Trophoblast cell (in vitro differentiated cells and primary cell): ENCODE data around the gene PDIA6. TPM values are rescaled to one million over a fixed set of nuclear protein-coding genes. Genes with fewer than 3 reads are reported as not detected.
A peak's percentile ranks its signal among the peaks of the same experiment; 100 is the strongest.

Experiments
- DNase-seq, 2 donors: peaks; one replicate each; pipeline ENCODE4 v3.0.0-alpha.2; 2016
- H2AFZ ChIP-seq: 2 replicates; pipeline ENCODE4 v1.6.1; 2013; ENCODE audit warnings: low read length, moderate library complexity, mild to moderate bottlenecking; ENCODE audit not compliant: insufficient read depth, poor library complexity
- H2AK5ac ChIP-seq: 2 replicates; pipeline ENCODE4 v1.6.1; 2013; ENCODE audit warnings: mild to moderate bottlenecking, low read length
- H2BK120ac ChIP-seq: 2 replicates; pipeline ENCODE4 v1.6.1; 2013; ENCODE audit warnings: low read length, mild to moderate bottlenecking, moderate library complexity; ENCODE audit not compliant: insufficient read depth, poor library complexity
- H2BK12ac ChIP-seq: 2 replicates; pipeline ENCODE4 v1.6.1; 2013; ENCODE audit warnings: mild to moderate bottlenecking, low read length, moderate library complexity
- H2BK5ac ChIP-seq: 2 replicates; pipeline ENCODE4 v1.6.1; 2013; ENCODE audit warnings: low read length, low read depth, moderate library complexity, mild to moderate bottlenecking; ENCODE audit not compliant: poor library complexity
- H3K14ac ChIP-seq: 2 replicates; pipeline ENCODE4 v1.6.1; 2013; ENCODE audit warnings: mild to moderate bottlenecking, low read length
- H3K18ac ChIP-seq: 2 replicates; pipeline ENCODE4 v1.6.1; 2013; ENCODE audit warnings: mild to moderate bottlenecking, low read length
- H3K23ac ChIP-seq: 2 replicates; pipeline ENCODE4 v1.6.1; 2013; ENCODE audit warnings: low read length
- H3K27ac ChIP-seq: 2 replicates; pipeline ENCODE4 v1.5.1; 2013; ENCODE audit warnings: low read depth, mild to moderate bottlenecking, inconsistent platforms, low read length, moderate library complexity
- H3K27me3 ChIP-seq: 2 replicates; pipeline ENCODE4 v1.6.1; 2013; ENCODE audit warnings: inconsistent platforms, mild to moderate bottlenecking, low read length, moderate library complexity; ENCODE audit not compliant: insufficient read depth
- H3K36me3 ChIP-seq, 2 experiments: 1 replicate in 1 of 2; 2 replicates in 1 of 2; pipeline ENCODE4 v1.6.1; 2013; ENCODE audit warnings: low read length in 2 of 2, mild to moderate bottlenecking in 2 of 2, moderate library complexity in 1 of 2; ENCODE audit not compliant: insufficient read depth in 2 of 2, control insufficient read depth in 1 of 2
- H3K4ac ChIP-seq: 2 replicates; pipeline ENCODE4 v1.6.1; 2013; ENCODE audit warnings: low read depth, mild to moderate bottlenecking, low read length, moderate library complexity
- H3K4me1 ChIP-seq, 2 experiments: 1 replicate in 1 of 2; 2 replicates in 1 of 2; pipeline ENCODE4 v1.6.1; 2013; ENCODE audit warnings: low read length in 2 of 2, mild to moderate bottlenecking in 2 of 2, moderate library complexity in 1 of 2; ENCODE audit not compliant: insufficient read depth in 2 of 2, control insufficient read depth in 1 of 2
- H3K4me2 ChIP-seq: 2 replicates; pipeline ENCODE4 v1.6.1; 2013; ENCODE audit warnings: inconsistent platforms, mild to moderate bottlenecking, low read length, moderate library complexity
- H3K4me3 ChIP-seq: 2 replicates; pipeline ENCODE4 v1.5.1; 2013; ENCODE audit warnings: mild to moderate bottlenecking, low read depth, low read length, inconsistent platforms
- H3K79me1 ChIP-seq: one replicate; pipeline ENCODE4 v1.6.1; 2013; ENCODE audit warnings: low read length
- H3K79me2 ChIP-seq: 2 replicates; pipeline ENCODE4 v1.6.1; 2013; ENCODE audit warnings: low read length, mild to moderate bottlenecking; ENCODE audit not compliant: control insufficient read depth, insufficient read depth, poor library complexity
- H3K9ac ChIP-seq: 2 replicates; pipeline ENCODE4 v1.6.1; 2013; ENCODE audit warnings: mild to moderate bottlenecking, low read length
- H3K9me3 ChIP-seq: 2 replicates; pipeline ENCODE4 v1.6.1; 2013; ENCODE audit warnings: low read depth, mild to moderate bottlenecking, control low read depth, inconsistent platforms, low read length; ENCODE audit not compliant: insufficient read depth
- H4K12ac ChIP-seq: 2 replicates; pipeline ENCODE4 v1.6.1; 2013; ENCODE audit warnings: low read depth, mild to moderate bottlenecking, low read length, moderate library complexity
- H4K8ac ChIP-seq: 2 replicates; pipeline ENCODE4 v1.6.1; 2013; ENCODE audit warnings: low read depth, mild to moderate bottlenecking, low read length, moderate library complexity
- H4K91ac ChIP-seq: one replicate; pipeline ENCODE4 v1.6.1; 2013; ENCODE audit warnings: low read depth, mild to moderate bottlenecking, low read length, moderate library complexity
- WGBS: extraction: QIAGEN DNeasy Blood & Tissue Kit; methylation state at CpG from one replicate; pipeline ENCODE4 v1.1.7; 2013; ENCODE audit warnings: missing lambda C conversion rate; ENCODE audit not compliant: insufficient read length, insufficient coverage; ENCODE audit errors: extremely low coverage; 5-methylcytosine and 5-hydroxymethylcytosine counted together
- polyA plus RNA-seq: library from polyadenylated mRNA; stranded (reverse); fragments of 200-250 nt; gene quantifications from 2 replicates; pipeline ENCODE4 v1.2.3, GENCODE V29; 2013

The PDIA6 gene
- 459 and 461 TPM in 2 replicates for polyA plus RNA-seq

GRCh38 chr2:10812362-10813162 lies at the start of gene PDIA6:
TSS of gene PDIA6 (minus strand) at chr2:10812785. CDS start at chr2:10812696, 89 bp downstream.
- Histone ChIP-seq H3K27ac (peak within 1 kb of the TSS; percentile 82), H3K9ac (peak within 1 kb of the TSS; percentile 96), H3K79me2 (peaks cover 22% of the 10 kb centered on the region), H3K79me1 (peaks cover 10% of the 10 kb centered on the region), H4K91ac (peak within 1 kb of the TSS; percentile 78), H3K18ac (peak within 1 kb of the TSS; percentile 63), H3K9me3 (no peaks in the 10 kb centered on the region), H4K8ac (peak within 1 kb of the TSS; percentile 91), H2BK120ac (peak within 1 kb of the TSS; percentile 60), H4K12ac (peak within 1 kb of the TSS; percentile 95), H2BK12ac (peak within 1 kb of the TSS; percentile 27), H3K4ac (peak within 1 kb of the TSS; percentile 97), H3K36me3 (peaks cover 2% of the 10 kb centered on the region in 2 experiments), H3K14ac (peak within 1 kb of the TSS; percentile 82), H3K4me3 (peak within 1 kb of the TSS; percentile 95), H3K27me3 (no peaks in the 10 kb centered on the region), H2BK5ac (peak within 1 kb of the TSS; percentile 90), H2AFZ (peak within 1 kb of the TSS; percentile 84), H3K4me1 (peaks cover 6 to 13% of the 10 kb centered on the region in 2 experiments), H3K4me2 (peak within 1 kb of the TSS; percentile 92), H3K23ac (no peak within 1 kb of the TSS), H2AK5ac (no peak within 1 kb of the TSS)
- peak; percentile 95 to 99 for DNase-seq
- no CpG with 5 or more reads among the region's 98 CpGs for WGBS

- Histone ChIP-seq H2BK120ac (no peak overlapping the region), H3K79me1 (no peaks in the 10 kb centered on the region), H3K4me1 (no peaks in the 10 kb centered on the region), H2AK5ac (no peak overlapping the region), H2BK12ac (no peak overlapping the region), H3K14ac (no peak overlapping the region), H3K27ac (no peak overlapping the region), H4K8ac (no peak overlapping the region), H3K4ac (no peak overlapping the region), H3K23ac (no peak overlapping the region), H3K9ac (no peak overlapping the region), H3K18ac (no peak overlapping the region), H3K4me2 (no peak overlapping the region), H3K79me2 (no peaks in the 10 kb centered on the region), H3K4me3 (no peak overlapping the region), H3K9me3 (no peaks in the 10 kb centered on the region), H4K91ac (no peak overlapping the region), H3K27me3 (no peaks in the 10 kb centered on the region), H4K12ac (no peak overlapping the region), H2BK5ac (no peak overlapping the region), H2AFZ (no peak overlapping the region), H3K36me3 (no peaks in the 10 kb centered on the region)
- WGBS: no CpG with 5 or more reads among the region's 10 CpGs
- no peak for DNase-seq
Measured at GRCh38 chr2:10862330-10862729, 49.7 kb upstream of the PDIA6 start.

- no peak overlapping the region for H3K4ac ChIP-seq
Measured at GRCh38 chr2:10861765-10862164, 49.2 kb upstream of the PDIA6 start.

GRCh38 chr2:10860814-10861325 lies 48.3 kb upstream of the PDIA6 start:
- WGBS: no CpG with 5 or more reads among the region's 8 CpGs

More at GRCh38 chr2:10861765-10862164, 49.2 kb upstream of the PDIA6 start:
- no peak overlapping the region for H4K12ac ChIP-seq
- no peak overlapping the region for H4K8ac ChIP-seq
- no peaks in the 10 kb centered on the region for H3K36me3 ChIP-seq
- no peak overlapping the region for H2BK120ac ChIP-seq
- H3K27ac ChIP-seq: no peak overlapping the region
- H3K4me3 ChIP-seq: peak overlapping the region; percentile 4
- H3K9ac ChIP-seq: no peak overlapping the region
- H3K9me3 ChIP-seq: no peaks in the 10 kb centered on the region
- no CpG with 5 or more reads among the region's 5 CpGs for WGBS
- H3K18ac ChIP-seq: no peak overlapping the region
- DNase-seq: no peak
- no peaks in the 10 kb centered on the region for H3K4me1 ChIP-seq
- no peak overlapping the region for H2BK12ac ChIP-seq
- no peaks in the 10 kb centered on the region for H3K79me2 ChIP-seq
- no peak overlapping the region for H3K4me2 ChIP-seq
- no peak overlapping the region for H2AK5ac ChIP-seq
- H4K91ac ChIP-seq: no peak overlapping the region
- H2BK5ac ChIP-seq: no peak overlapping the region
- no peak overlapping the region for H3K23ac ChIP-seq
- no peak overlapping the region for H3K14ac ChIP-seq
- H3K79me1 ChIP-seq: no peaks in the 10 kb centered on the region
- no peaks in the 10 kb centered on the region for H3K27me3 ChIP-seq
- no peak overlapping the region for H2AFZ ChIP-seq

More at GRCh38 chr2:10860814-10861325, 48.3 kb upstream of the PDIA6 start:
- no peaks in the 10 kb centered on the region for H3K79me2 ChIP-seq
- H3K4me2 ChIP-seq: no peak overlapping the region
- no peaks in the 10 kb centered on the region for H3K36me3 ChIP-seq
- no peak overlapping the region for H4K91ac ChIP-seq
- no peak overlapping the region for H2AK5ac ChIP-seq
- no peak overlapping the region for H2BK5ac ChIP-seq
- H4K12ac ChIP-seq: no peak overlapping the region
- H3K4me3 ChIP-seq: no peak overlapping the region
- no peak overlapping the region for H3K27ac ChIP-seq
- H3K23ac ChIP-seq: no peak overlapping the region
- no peak overlapping the region for H3K4ac ChIP-seq
- H3K79me1 ChIP-seq: no peaks in the 10 kb centered on the region
- H3K9ac ChIP-seq: no peak overlapping the region
- H4K8ac ChIP-seq: no peak overlapping the region
- H3K27me3 ChIP-seq: no peaks in the 10 kb centered on the region
- no peak overlapping the region for H3K14ac ChIP-seq
- DNase-seq: no peak
- no peaks in the 10 kb centered on the region for H3K9me3 ChIP-seq
- H3K4me1 ChIP-seq: no peaks in the 10 kb centered on the region
- no peak overlapping the region for H2BK120ac ChIP-seq
- no peak overlapping the region for H2BK12ac ChIP-seq
- no peak overlapping the region for H3K18ac ChIP-seq
- no peak overlapping the region for H2AFZ ChIP-seq
